GM19467 (cell line): ENCODE data around the gene B4GALT5.

Experiments
- ATAC-seq: cut with Tn5 transposase; IDR thresholded peaks from one replicate; pipeline ENCODE4 v1.9.1; 2021; ENCODE audit warnings: mild to moderate bottlenecking, moderate library complexity; ENCODE audit not compliant: unreplicated experiment

The B4GALT5 gene

DNA sequence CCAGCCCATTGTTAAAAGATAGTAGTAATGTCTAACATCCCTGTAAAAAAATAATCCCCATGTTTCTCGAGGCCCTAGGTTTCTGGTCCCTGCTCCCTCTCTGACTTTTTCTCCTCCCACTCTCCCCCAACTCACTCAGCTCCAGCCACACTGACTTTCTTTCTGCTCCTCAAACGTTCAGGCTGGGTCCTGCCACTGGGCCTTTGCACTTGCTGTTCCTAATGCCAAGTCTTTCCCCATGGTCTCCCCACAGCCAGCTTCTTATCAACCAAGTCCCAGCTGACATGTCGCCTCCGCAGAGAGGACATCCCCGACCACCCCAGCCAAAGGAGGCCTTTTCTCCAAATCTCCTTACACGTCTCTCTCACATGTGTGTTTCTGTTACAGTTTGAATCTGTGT, 123.9 kb downstream of the B4GALT5 start:
- no peak for ATAC-seq

GRCh38 chr20:49587111-49587570, 126.5 kb downstream of the B4GALT5 start:
- no peak for ATAC-seq

GRCh38 chr20:49585585-49586245, 128.0 kb downstream of the B4GALT5 start:
- ATAC-seq, result no peak

DNA sequence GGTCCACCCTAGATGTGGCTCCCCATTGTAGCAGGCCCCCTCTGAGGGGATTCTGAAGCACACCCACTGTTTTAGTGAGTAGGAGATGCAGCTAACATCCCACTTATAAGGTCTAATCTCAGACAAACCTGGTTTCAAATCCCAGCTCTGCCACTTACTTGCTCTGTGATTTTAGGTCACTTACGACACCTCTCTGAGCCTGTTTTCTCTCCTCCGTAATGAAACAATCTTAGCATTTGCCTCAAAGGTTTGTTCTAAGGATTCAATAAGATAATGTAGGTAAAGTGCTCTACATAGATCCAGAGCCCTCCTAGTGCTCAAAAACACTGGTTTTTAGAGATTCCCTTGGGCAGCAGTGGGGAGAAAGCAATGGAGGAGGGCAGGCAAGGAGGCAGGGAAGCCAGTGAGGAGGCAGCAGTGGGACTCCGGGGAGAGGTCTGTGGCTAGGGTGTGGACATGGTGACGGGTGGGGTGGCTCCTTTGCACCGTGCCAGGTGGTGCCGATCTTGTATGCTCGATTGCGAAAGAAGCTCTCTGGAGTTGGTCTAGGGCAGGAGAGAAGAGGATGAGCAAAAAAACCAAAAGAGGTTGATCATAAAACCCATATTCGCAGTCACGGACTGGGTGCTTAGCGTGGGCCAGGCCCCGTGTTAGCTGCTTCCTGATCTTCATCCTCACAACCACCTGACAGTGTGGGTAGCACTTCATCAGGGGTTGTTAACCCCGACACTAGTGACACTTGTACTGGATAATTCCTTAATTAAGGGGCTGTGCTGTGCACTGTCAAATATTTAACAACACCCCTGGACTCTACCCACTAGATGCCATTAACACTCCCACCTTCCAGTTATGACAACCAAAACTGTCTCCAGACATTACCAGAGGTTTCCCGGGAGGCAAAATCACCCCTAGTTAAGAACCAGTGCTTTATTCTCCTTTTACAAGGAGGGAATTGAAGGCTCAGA, 129.0 kb downstream of the B4GALT5 start:
- no peak for ATAC-seq

GRCh38 chr20:49583669-49584417, 129.8 kb downstream of the B4GALT5 start:
- ATAC-seq, result no peak

DNA sequence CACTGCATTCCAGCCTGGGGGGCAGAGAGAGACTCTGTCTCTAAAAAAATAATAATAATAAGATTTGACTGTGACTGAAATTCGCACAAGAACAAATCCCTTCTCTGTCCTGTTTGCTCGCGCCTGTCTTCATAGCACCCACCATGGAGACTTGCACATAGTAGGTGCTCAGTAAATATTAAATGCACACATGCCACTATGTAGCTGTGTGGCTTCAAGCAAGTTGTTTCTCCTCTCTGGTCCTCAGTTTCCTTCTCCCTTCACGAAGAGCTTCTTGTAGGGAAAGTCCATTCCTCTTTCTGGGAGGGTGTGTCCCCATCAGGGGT, 130.4 kb downstream of the B4GALT5 start:
- ATAC-seq, result no peak
